Endothelial cell of umbilical vein (primary cell): ENCODE measurements around the gene TREML2. TPM values are rescaled to one million over a fixed set of nuclear protein-coding genes. Genes with fewer than 3 reads are reported as not detected.

Source experiments
- BruUV-seq: library from RNA; stranded (reverse); fragments of 400-500 nt; replicated peaks from 2 replicates; lab custom pipeline; 2021; lab: Mats Ljungman, UMichigan
- CTCF ChIA-PET: fragments of 300-600, 350-600 bp; sonication (Branson Sonifier 250); formaldehyde crosslinking; loops from one replicate; lab custom pipeline; 2021; ENCODE audit warnings: antibody characterized with exemption, inconsistent platforms; lab: Charles Lee
- POLR2A ChIA-PET: fragments of 300-600, 350-600 bp; sonication (Branson Sonifier 250); formaldehyde crosslinking; loops from one replicate; lab custom pipeline; 2021; ENCODE audit warnings: antibody characterized with exemption, inconsistent platforms; lab: Charles Lee
- DNase-seq: peaks from one replicate; pipeline ENCODE4 v3.0.0-alpha.2; 2011; ENCODE audit warnings: low read depth, low spot score
- FAIRE-seq: peaks from 2 replicates; lab custom pipeline; 2011; peaks lifted over from hg19 to GRCh38; lab: Jason Lieb, UNC
- H2AFZ ChIP-seq: 2 replicates; pipeline ENCODE4 v1.6.0; 2012; ENCODE audit warnings: low read depth, low read length, control low read depth, inconsistent platforms
- H3K27ac ChIP-seq: 2 replicates; pipeline ENCODE4 v1.5.1; 2011; ENCODE audit warnings: low read depth, mild to moderate bottlenecking, control low read depth, low read length, moderate library complexity; ENCODE audit not compliant: insufficient read depth
- H3K27me3 ChIP-seq, 2 experiments: 2 replicates each; pipeline versions ENCODE4 v1.6.0 to v1.6.1; 2011; ENCODE audit warnings: low read length in 2 of 2, mixed read lengths in 1 of 2; ENCODE audit not compliant: control insufficient read depth in 2 of 2, insufficient read depth in 2 of 2
- H3K36me3 ChIP-seq, 2 experiments: 2 replicates in 1 of 2; 3 replicates in 1 of 2; pipeline ENCODE4 v1.5.1; 2011; ENCODE audit warnings: low read length in 2 of 2, mild to moderate bottlenecking in 1 of 2, moderate library complexity in 1 of 2; ENCODE audit not compliant: control insufficient read depth in 2 of 2, insufficient read depth in 2 of 2; ENCODE audit errors: extremely low read depth in 1 of 2
- H3K4me1 ChIP-seq: 3 replicates; pipeline ENCODE4 v1.5.1; 2011; ENCODE audit warnings: mild to moderate bottlenecking, low read length; ENCODE audit not compliant: control insufficient read depth, insufficient read depth; ENCODE audit errors: extremely low read depth
- H3K4me2 ChIP-seq: 2 replicates; pipeline ENCODE4 v1.6.1; 2011; ENCODE audit warnings: low read length, control low read depth, mixed read lengths; ENCODE audit not compliant: insufficient read depth
- H3K4me3 ChIP-seq, 3 experiments: fragments of 200-600 bp in 1 of 3; sonication (generic), shearing (Covaris generic) in 1 of 3; replicated peaks in 1 of 3; 2 replicates each; pipeline ENCODE4 v1.5.1; 2011 to 2016; ENCODE audit warnings: control low read depth in 3 of 3, low read length in 3 of 3, mild to moderate bottlenecking in 2 of 3, inconsistent platforms in 1 of 3, low read depth in 1 of 3, moderate library complexity in 1 of 3; ENCODE audit not compliant: insufficient read depth in 1 of 3
- H3K79me2 ChIP-seq: 2 replicates; pipeline ENCODE4 v1.6.0; 2012; ENCODE audit warnings: low read length, inconsistent platforms; ENCODE audit not compliant: control insufficient read depth, insufficient read depth
- H3K9ac ChIP-seq: replicated peaks from 2 replicates; pipeline ENCODE3; 2011; ENCODE audit warnings: low read length, control low read depth; ENCODE audit not compliant: insufficient read depth; ENCODE audit errors: extremely low read depth
- H3K9me1 ChIP-seq: replicated peaks from 3 replicates; pipeline ENCODE4 v1.6.0; 2011; ENCODE audit warnings: mild to moderate bottlenecking, low read length; ENCODE audit not compliant: control insufficient read depth, insufficient read depth; ENCODE audit errors: extremely low read depth
- H3K9me3 ChIP-seq: replicated peaks from 2 replicates; pipeline ENCODE4 v1.5.1; 2012; ENCODE audit warnings: low read length, inconsistent platforms; ENCODE audit not compliant: control insufficient read depth, insufficient read depth
- H4K20me1 ChIP-seq: replicated peaks from 2 replicates; pipeline ENCODE3; 2011; ENCODE audit warnings: mild to moderate bottlenecking, low read length; ENCODE audit not compliant: control insufficient read depth, insufficient read depth; ENCODE audit errors: extremely low read depth
- EZH2 ChIP-seq: IDR thresholded peaks from 2 replicates; pipeline ENCODE4 v1.6.1; 2012; ENCODE audit warnings: borderline replicate concordance, low read depth, mild to moderate bottlenecking, moderate library complexity, low read length, inconsistent platforms; ENCODE audit not compliant: severe bottlenecking
- FOS ChIP-seq: IDR thresholded peaks from 2 replicates; pipeline ENCODE4 v1.6.1; 2011; ENCODE audit warnings: mild to moderate bottlenecking, low read length, moderate library complexity, borderline replicate concordance; ENCODE audit not compliant: insufficient read depth
- GATA2 ChIP-seq: IDR thresholded peaks from 2 replicates; pipeline ENCODE4 v1.7.0; 2011; ENCODE audit warnings: low read depth, mild to moderate bottlenecking, moderate library complexity, mixed read lengths, low read length; ENCODE audit not compliant: insufficient read length, insufficient read depth
- JUN ChIP-seq: IDR thresholded peaks from 2 replicates; pipeline ENCODE4 v1.6.1; 2011; ENCODE audit warnings: borderline replicate concordance, low read depth; ENCODE audit not compliant: insufficient read length, insufficient read depth
- MYC ChIP-seq: IDR thresholded peaks from one replicate; pipeline ENCODE4 v1.6.1; 2011; ENCODE audit warnings: mild to moderate bottlenecking, low read depth, low read length
- POLR2A ChIP-seq: IDR thresholded peaks from 2 replicates; pipeline ENCODE4 v1.6.1; 2012; ENCODE audit warnings: low read depth, mild to moderate bottlenecking, control low read depth, low read length
- POLR2AphosphoS5 ChIP-seq: IDR thresholded peaks from 2 replicates; pipeline ENCODE4 v1.6.1; 2012; ENCODE audit warnings: low read depth, mild to moderate bottlenecking, control low read depth, low read length, moderate library complexity; ENCODE audit not compliant: insufficient read depth
- dilution Hi-C: fragments of 300-500 bp; cut with MboI; formaldehyde crosslinking; loops from one replicate; pipeline ENCODE4 v1.15.0; 2019; ENCODE audit warnings: low sequenced_read_pairs; ENCODE audit not compliant: extremely low pct_ligation_motif_present
- intact Hi-C: fragments of 100-400 bp; cut with micrococcal nuclease; formaldehyde crosslinking; loops from one replicate; pipeline ENCODE4 v1.10.0; 2022
- polyA plus RNA-seq, 4 experiments: library from polyadenylated mRNA; depleted of rRNA in 3 of 4; stranded (reverse) in 3 of 4; unstranded in 1 of 4; fragments of >200 nt; gene quantifications; 2 replicates each; pipeline versions ENCODE4 v1.2.1 to v1.2.3, GENCODE V29; 2011 to 2012; ENCODE audit warnings: missing spikeins in 1 of 4
- total RNA-seq: library from RNA; stranded (reverse); gene quantifications from 2 replicates; pipeline ENCODE4 v1.2.3, GENCODE V29; 2021
- TF ChIP-seq, protein P1 (sequence below), 2 donors: IDR thresholded peaks; 1 replicate in 1 of 2; 2 replicates in 1 of 2; pipeline ENCODE4 v1.5.1; 2011; ENCODE audit warnings: low read length in 2 of 2, mild to moderate bottlenecking in 2 of 2, moderate library complexity in 2 of 2, control low read depth in 1 of 2, inconsistent platforms in 1 of 2, low read depth in 1 of 2; ENCODE audit not compliant: insufficient read depth in 1 of 2; ENCODE audit errors: extremely low read depth in 1 of 2
- TF ChIP-seq, protein P2 (sequence below): IDR thresholded peaks from 2 replicates; pipeline ENCODE4 v1.6.1; 2011; ENCODE audit not compliant: insufficient read depth, insufficient read length

TREML2 gene
- total and polyA plus RNA-seq, 2 donors (not counting 3 experiments of a cell fraction or from before 2014, with no cell fraction given): not detected

- Histone ChIP-seq H3K4me2 (no peak overlapping the region), H3K27me3 (no peaks in the 10 kb centered on the region), H3K9me1 (no peaks in the 10 kb centered on the region), H4K20me1 (no peaks in the 10 kb centered on the region), H3K27ac (no peak overlapping the region), H3K4me3 (no peak overlapping the region), H3K4me1 (no peaks in the 10 kb centered on the region), H3K79me2 (no peaks in the 10 kb centered on the region), H3K9ac (no peak overlapping the region), H2AFZ (no peak overlapping the region), H3K36me3 (no peaks in the 10 kb centered on the region), H3K9me3 (no peaks in the 10 kb centered on the region)
- BruUV-seq: no TSS peak
- DNase-seq (no peak), FAIRE-seq (no peak)
- dilution Hi-C loops: no loop called here
- CTCF ChIA-PET: no interaction called here
- TF ChIP-seq FOS: no peak
- TF ChIP-seq JUN: no peak
- TF ChIP-seq, protein P1, sequence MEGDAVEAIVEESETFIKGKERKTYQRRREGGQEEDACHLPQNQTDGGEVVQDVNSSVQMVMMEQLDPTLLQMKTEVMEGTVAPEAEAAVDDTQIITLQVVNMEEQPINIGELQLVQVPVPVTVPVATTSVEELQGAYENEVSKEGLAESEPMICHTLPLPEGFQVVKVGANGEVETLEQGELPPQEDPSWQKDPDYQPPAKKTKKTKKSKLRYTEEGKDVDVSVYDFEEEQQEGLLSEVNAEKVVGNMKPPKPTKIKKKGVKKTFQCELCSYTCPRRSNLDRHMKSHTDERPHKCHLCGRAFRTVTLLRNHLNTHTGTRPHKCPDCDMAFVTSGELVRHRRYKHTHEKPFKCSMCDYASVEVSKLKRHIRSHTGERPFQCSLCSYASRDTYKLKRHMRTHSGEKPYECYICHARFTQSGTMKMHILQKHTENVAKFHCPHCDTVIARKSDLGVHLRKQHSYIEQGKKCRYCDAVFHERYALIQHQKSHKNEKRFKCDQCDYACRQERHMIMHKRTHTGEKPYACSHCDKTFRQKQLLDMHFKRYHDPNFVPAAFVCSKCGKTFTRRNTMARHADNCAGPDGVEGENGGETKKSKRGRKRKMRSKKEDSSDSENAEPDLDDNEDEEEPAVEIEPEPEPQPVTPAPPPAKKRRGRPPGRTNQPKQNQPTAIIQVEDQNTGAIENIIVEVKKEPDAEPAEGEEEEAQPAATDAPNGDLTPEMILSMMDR (IDR thresholded peaks at IDR 0.05; ENCODE audit: extremely low read depth in 1 of 2, insufficient read depth in 1 of 2, low read depth in 1 of 2, low read length in 2 of 2): no peak
- no peak for TF ChIP-seq GATA2
- TF ChIP-seq MYC: no peak
- no peak for TF ChIP-seq POLR2AphosphoS5
- no peak for TF ChIP-seq POLR2A
- TF ChIP-seq, protein P2, sequence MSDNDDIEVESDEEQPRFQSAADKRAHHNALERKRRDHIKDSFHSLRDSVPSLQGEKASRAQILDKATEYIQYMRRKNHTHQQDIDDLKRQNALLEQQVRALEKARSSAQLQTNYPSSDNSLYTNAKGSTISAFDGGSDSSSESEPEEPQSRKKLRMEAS: no peak
- no peak for TF ChIP-seq EZH2
- POLR2A ChIA-PET: no interaction called here
- intact Hi-C loops: no loop called here
Measured at GRCh38 chr6:41226752-41227151, 25.8 kb upstream of the TREML2 start.
